Heart left ventricle (tissue), 13 donors: Measurements from ENCODE around the gene BOC.

Experiments used
- POLR2A ChIP-seq, 2 donors: fragments of 450-650 bp; IDR thresholded peaks; one replicate each; pipeline ENCODE4 v1.6.1; 2017; ENCODE audit warnings: antibody characterized with exemption in 2 of 2, mild to moderate bottlenecking in 2 of 2, moderate library complexity in 2 of 2
- TF ChIP-seq, protein P1 (sequence below), 12 donors: fragments of 200-600 bp; sonication (generic) in 4 of 12; IDR thresholded peaks; one replicate each; pipeline versions ENCODE4 v1.5.0 to v1.8.0; 2018 to 2022; ENCODE audit warnings: antibody characterized with exemption in 12 of 12, mild to moderate bottlenecking in 5 of 12
- donor health status: ischemic (EF 13 %, LVEDD 7.1; RV severe dilation, severe dysfunction).
- donor health status: DM: no; HTN: yes; CAD: no.
- donor health status: DM: no; HTN: no; CAD: no.
- donor health status: ischemic (EF 25% LVEDD 6.9; RV normal size, moderate dysfunction).
- donor health status: ischemic (EF 25% LVEDD 5.7; RV mildly dilated, moderate dysfunction).
- donor health status: ischemic (EF 35%, LVEDD 5.7; RV mildly dilated, moderate dysfunction).
- donor health status: nonischemic (EF 11% LVEDD 7.7; RV severe dilation, severe dysfunction).
- donor health status: DM: yes; HTN: yes; CAD: no.
- donor health status: PGD.
- donor health status: ischemic (EF 29% LVEDD 5.4; RV normal size, mild dysfunction).
- donor health status: nonischemic (EF 23%, LVEDD 6.1; RV moderate dilation, normal function).

DNA sequence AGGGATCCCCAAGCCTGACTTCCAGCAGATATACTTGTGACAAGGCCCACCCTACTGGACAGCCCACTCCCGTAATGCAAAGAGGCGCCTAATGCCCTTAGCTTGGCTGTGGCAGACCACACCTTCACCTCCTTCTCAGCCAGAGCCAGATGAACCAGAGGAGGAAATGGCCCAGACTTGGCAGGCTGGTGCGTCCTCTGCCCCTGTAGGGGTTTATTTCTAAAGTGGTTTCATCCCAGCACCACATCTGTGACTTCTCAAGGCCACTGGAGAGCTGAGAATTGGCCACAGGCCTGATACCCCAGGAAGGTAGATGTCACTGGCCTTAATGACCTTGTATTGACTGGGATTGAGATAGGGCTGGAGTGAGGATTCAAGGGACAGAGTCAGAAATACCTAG is 29.5 kb downstream of the BOC start:
- no peak for TF ChIP-seq POLR2A (IDR thresholded peaks at IDR 0.05)
- TF ChIP-seq, protein P1, sequence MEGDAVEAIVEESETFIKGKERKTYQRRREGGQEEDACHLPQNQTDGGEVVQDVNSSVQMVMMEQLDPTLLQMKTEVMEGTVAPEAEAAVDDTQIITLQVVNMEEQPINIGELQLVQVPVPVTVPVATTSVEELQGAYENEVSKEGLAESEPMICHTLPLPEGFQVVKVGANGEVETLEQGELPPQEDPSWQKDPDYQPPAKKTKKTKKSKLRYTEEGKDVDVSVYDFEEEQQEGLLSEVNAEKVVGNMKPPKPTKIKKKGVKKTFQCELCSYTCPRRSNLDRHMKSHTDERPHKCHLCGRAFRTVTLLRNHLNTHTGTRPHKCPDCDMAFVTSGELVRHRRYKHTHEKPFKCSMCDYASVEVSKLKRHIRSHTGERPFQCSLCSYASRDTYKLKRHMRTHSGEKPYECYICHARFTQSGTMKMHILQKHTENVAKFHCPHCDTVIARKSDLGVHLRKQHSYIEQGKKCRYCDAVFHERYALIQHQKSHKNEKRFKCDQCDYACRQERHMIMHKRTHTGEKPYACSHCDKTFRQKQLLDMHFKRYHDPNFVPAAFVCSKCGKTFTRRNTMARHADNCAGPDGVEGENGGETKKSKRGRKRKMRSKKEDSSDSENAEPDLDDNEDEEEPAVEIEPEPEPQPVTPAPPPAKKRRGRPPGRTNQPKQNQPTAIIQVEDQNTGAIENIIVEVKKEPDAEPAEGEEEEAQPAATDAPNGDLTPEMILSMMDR (IDR thresholded peaks at IDR 0.05): no peak
